Hepatocyte (in vitro differentiated cells): Measurements from ENCODE around the gene MSANTD1.

Experiments used
- CTCF ChIP-seq: fragments of 200-600 bp; sonication (generic); IDR thresholded peaks from 2 replicates; pipeline ENCODE4 v1.5.1; 2016; ENCODE audit warnings: antibody characterized with exemption, mild to moderate bottlenecking; ENCODE audit not compliant: poor library complexity
- EZH2 ChIP-seq: fragments of 200-600 bp; sonication (generic); IDR thresholded peaks from 2 replicates; pipeline ENCODE4 v1.6.1; 2016; ENCODE audit warnings: antibody characterized with exemption, mild to moderate bottlenecking, borderline replicate concordance

DNA sequence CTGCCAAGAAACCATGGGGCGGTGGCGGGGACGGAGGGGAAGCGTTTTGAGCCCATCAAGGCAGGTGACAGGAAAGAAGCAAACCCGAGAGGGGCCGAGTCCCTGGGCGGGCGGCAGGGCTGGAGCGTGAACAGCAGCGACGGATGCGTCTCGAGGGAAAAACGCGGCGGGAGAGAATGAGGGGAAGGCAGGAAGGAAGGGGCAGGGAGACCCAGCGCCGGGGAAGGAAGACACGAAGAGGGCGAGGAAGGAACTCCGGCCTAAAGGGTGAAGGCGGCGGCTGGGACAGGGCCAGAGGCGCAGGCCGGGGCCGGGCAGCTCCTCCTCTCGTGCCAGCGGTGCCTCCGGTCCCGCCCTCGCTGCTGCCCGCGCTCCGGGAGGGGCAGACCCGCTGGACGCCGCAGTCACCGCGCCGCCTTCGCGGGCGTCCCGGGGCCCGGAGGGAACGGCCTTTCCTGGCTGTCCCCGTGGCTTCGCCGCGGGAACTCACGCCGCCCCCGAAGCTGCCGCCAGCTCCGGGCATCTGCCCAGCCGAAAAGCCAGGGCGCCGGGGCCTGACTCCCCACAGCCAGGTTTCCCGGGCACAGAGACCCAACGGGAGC is 43.1 kb downstream of the MSANTD1 start:
- TF ChIP-seq CTCF: no peak
- TF ChIP-seq EZH2: no peak
